Neural cell (in vitro differentiated cells): Measurements from ENCODE around the gene OSBP2. TPM values are rescaled to one million over a fixed set of nuclear protein-coding genes. Genes with fewer than 3 reads are reported as not detected.
"Not testable (repeated sequence)": the region's sequence is repeated elsewhere in the genome, so short reads cannot be mapped to it uniquely, and the experiment has no call there.

ENCODE experiments used
- H2AFZ ChIP-seq: fragments of 200-600, 300-800 bp; sonication (generic), shearing (Covaris generic); 2 replicates; pipeline ENCODE4 v1.6.0; 2014; ENCODE audit warnings: low read depth, mild to moderate bottlenecking, antibody characterized with exemption, low read length, moderate library complexity
- H3F3A ChIP-seq: fragments of 200-600 bp; shearing (Covaris generic); 2 replicates; pipeline ENCODE4 v1.6.1; 2016; ENCODE audit warnings: mild to moderate bottlenecking, moderate library complexity, mixed read lengths, antibody characterized with exemption, low read length; ENCODE audit not compliant: insufficient read depth, poor library complexity, severe bottlenecking
- H3K27ac ChIP-seq: fragments of 200-600, 300-800 bp; sonication (generic), shearing (Covaris generic); 2 replicates; pipeline ENCODE4 v1.5.1; 2014; ENCODE audit warnings: mild to moderate bottlenecking, low read length, moderate library complexity
- H3K27me3 ChIP-seq: fragments of 300-800, 200-600 bp; sonication (generic), shearing (Covaris generic); 2 replicates; pipeline ENCODE4 v1.6.0; 2014; ENCODE audit warnings: mild to moderate bottlenecking, low read depth, low read length, moderate library complexity; ENCODE audit not compliant: insufficient read depth
- H3K36me3 ChIP-seq: fragments of 300-800, 200-600 bp; sonication (generic), shearing (Covaris generic); 2 replicates; pipeline ENCODE4 v1.5.1; 2014; ENCODE audit warnings: mild to moderate bottlenecking, antibody characterized with exemption, low read length, moderate library complexity; ENCODE audit not compliant: insufficient read depth
- H3K4me2 ChIP-seq: fragments of 300-800, 200-600 bp; sonication (generic), shearing (Covaris generic); 2 replicates; pipeline ENCODE4 v1.6.0; 2014; ENCODE audit warnings: mild to moderate bottlenecking, low read length
- H3K4me3 ChIP-seq: fragments of 300-800, 200-600 bp; sonication (generic), shearing (Covaris generic); 2 replicates; pipeline ENCODE4 v1.5.1; 2014; ENCODE audit warnings: mild to moderate bottlenecking, low read length, moderate library complexity
- H3K79me2 ChIP-seq: fragments of 200-600 bp; shearing (Covaris generic); replicated peaks from 2 replicates; pipeline ENCODE4 v1.6.0; 2014; ENCODE audit warnings: mild to moderate bottlenecking, low read length, moderate library complexity; ENCODE audit not compliant: insufficient read depth
- H3K9ac ChIP-seq: fragments of 300-800, 200-600 bp; sonication (generic), shearing (Covaris generic); 2 replicates; pipeline ENCODE4 v1.6.1; 2016; ENCODE audit warnings: mild to moderate bottlenecking, low read length, mixed read lengths
- H3K9me2 ChIP-seq: fragments of 200-600 bp; shearing (Covaris generic); 2 replicates; pipeline ENCODE4 v1.6.1; 2016; ENCODE audit warnings: mild to moderate bottlenecking, low read length, mixed read lengths; ENCODE audit not compliant: insufficient read depth
- H3K9me3 ChIP-seq: fragments of 200-600, 300-800 bp; sonication (generic), shearing (Covaris generic); 2 replicates; pipeline ENCODE4 v1.6.1; 2016; ENCODE audit warnings: mild to moderate bottlenecking, mixed run types, low read length, moderate library complexity, mixed read lengths
- H4K20me1 ChIP-seq: fragments of 200-600 bp; shearing (Covaris generic); 2 replicates; pipeline ENCODE4 v1.6.1; 2016; ENCODE audit warnings: mild to moderate bottlenecking, mixed run types; ENCODE audit not compliant: insufficient read depth
- CTCF ChIP-seq: fragments of 450-650 bp; IDR thresholded peaks from 2 replicates; pipeline ENCODE4 v1.5.1; 2014; ENCODE audit warnings: antibody characterized with exemption, mild to moderate bottlenecking, moderate library complexity; ENCODE audit not compliant: poor library complexity, severe bottlenecking
- EP300 ChIP-seq: fragments of 450-650 bp; conservative IDR thresholded peaks from 2 replicates; pipeline ENCODE4 v1.6.1; 2014; ENCODE audit warnings: antibody characterized with exemption, mild to moderate bottlenecking, moderate library complexity; ENCODE audit not compliant: poor library complexity, severe bottlenecking
- POLR2AphosphoS5 ChIP-seq: IDR thresholded peaks from 2 replicates; pipeline ENCODE4 v1.6.1; 2012
- RAD21 ChIP-seq: fragments of 450-650 bp; conservative IDR thresholded peaks from 2 replicates; pipeline ENCODE4 v1.6.1; 2014; ENCODE audit warnings: antibody characterized with exemption, mild to moderate bottlenecking, moderate library complexity
- REST ChIP-seq: IDR thresholded peaks from 2 replicates; pipeline ENCODE4 v1.6.1; 2012; ENCODE audit warnings: borderline replicate concordance
- SMC3 ChIP-seq: fragments of 450-650 bp; conservative IDR thresholded peaks from 2 replicates; pipeline ENCODE4 v1.6.1; 2014; ENCODE audit warnings: antibody characterized with exemption, mild to moderate bottlenecking, moderate library complexity; ENCODE audit not compliant: poor library complexity
- TAF1 ChIP-seq: IDR thresholded peaks from 2 replicates; pipeline ENCODE4 v1.6.1; 2012; ENCODE audit warnings: low read depth
- polyA plus RNA-seq: library from polyadenylated mRNA; depleted of rRNA; stranded (reverse); fragments of >200 nt; gene quantifications from 2 replicates; pipeline ENCODE4 v1.2.3, GENCODE V29; 2014

The OSBP2 gene
- polyA plus RNA-seq, 1 donor from 2014 or later, result 8.7 TPM

GRCh38 chr22:30675436-30675835 lies 19.2 kb upstream of the OSBP2 start:
- H3K27me3 ChIP-seq, result no peaks in the 10 kb centered on the region
- no peaks in the 10 kb centered on the region for H3F3A ChIP-seq
- H3K9ac ChIP-seq, result no peak overlapping the region
- H3K36me3 ChIP-seq, result no peaks in the 10 kb centered on the region
- no peaks in the 10 kb centered on the region for H3K9me2 ChIP-seq
- no peaks in the 10 kb centered on the region for H3K9me3 ChIP-seq
- H3K27ac ChIP-seq, result no peak overlapping the region
- H2AFZ ChIP-seq, result no peak overlapping the region
- TF ChIP-seq REST (no peak), TAF1 (no peak), SMC3 (no peak), POLR2AphosphoS5 (no peak)
- no peak overlapping the region for H3K4me2 ChIP-seq
- no peak overlapping the region for H3K4me3 ChIP-seq
- no peaks in the 10 kb centered on the region for H3K79me2 ChIP-seq
- no peaks in the 10 kb centered on the region for H4K20me1 ChIP-seq

GRCh38 chr22:30676565-30676964 lies 18.1 kb upstream of the OSBP2 start:
- not testable (repeated sequence) for H2AFZ ChIP-seq, H3K4me2 ChIP-seq, H3K27me3 ChIP-seq, H3K27ac ChIP-seq, H3F3A ChIP-seq, H3K9me3 ChIP-seq, H3K9me2 ChIP-seq, H3K36me3 ChIP-seq, H3K79me2 ChIP-seq, H3K4me3 ChIP-seq, H3K9ac ChIP-seq, H4K20me1 ChIP-seq

GRCh38 chr22:30679895-30680690 lies 14.6 kb upstream of the OSBP2 start:
- not testable (repeated sequence) for H3K27ac ChIP-seq, H3K9me3 ChIP-seq, H3K9ac ChIP-seq, H3F3A ChIP-seq, H3K4me3 ChIP-seq, H3K9me2 ChIP-seq, H3K27me3 ChIP-seq, H3K79me2 ChIP-seq, H3K36me3 ChIP-seq, H4K20me1 ChIP-seq, H3K4me2 ChIP-seq, H2AFZ ChIP-seq

GRCh38 chr22:30680991-30681770 lies 13.5 kb upstream of the OSBP2 start:
- H3K9me2 ChIP-seq, result no peaks in the 10 kb centered on the region
- H3K36me3 ChIP-seq, result no peaks in the 10 kb centered on the region
- H3K79me2 ChIP-seq, result no peaks in the 10 kb centered on the region
- no peaks in the 10 kb centered on the region for H3K27me3 ChIP-seq
- TF ChIP-seq RAD21 (no peak), CTCF (no peak), REST (no peak), EP300 (no peak), POLR2AphosphoS5 (no peak), SMC3 (no peak)
- H3F3A ChIP-seq, result no peaks in the 10 kb centered on the region
- H3K9ac ChIP-seq, result peak overlapping the region; percentile 40
- no peak overlapping the region for H2AFZ ChIP-seq
- no peaks in the 10 kb centered on the region for H4K20me1 ChIP-seq
- H3K4me2 ChIP-seq, result peak overlapping the region; percentile 46
- H3K9me3 ChIP-seq, result no peaks in the 10 kb centered on the region
- H3K4me3 ChIP-seq, result no peak overlapping the region
- peak overlapping the region; percentile 66 for H3K27ac ChIP-seq
